IPS DF 4.7 (cell line): Measurements from ENCODE around the gene GIT1.

Source experiments
- DNase-seq: peaks from one replicate; pipeline ENCODE4 v3.0.0-alpha.2; 2013; ENCODE audit warnings: low spot score; ENCODE audit errors: extremely low read depth

Gene GIT1

DNA sequence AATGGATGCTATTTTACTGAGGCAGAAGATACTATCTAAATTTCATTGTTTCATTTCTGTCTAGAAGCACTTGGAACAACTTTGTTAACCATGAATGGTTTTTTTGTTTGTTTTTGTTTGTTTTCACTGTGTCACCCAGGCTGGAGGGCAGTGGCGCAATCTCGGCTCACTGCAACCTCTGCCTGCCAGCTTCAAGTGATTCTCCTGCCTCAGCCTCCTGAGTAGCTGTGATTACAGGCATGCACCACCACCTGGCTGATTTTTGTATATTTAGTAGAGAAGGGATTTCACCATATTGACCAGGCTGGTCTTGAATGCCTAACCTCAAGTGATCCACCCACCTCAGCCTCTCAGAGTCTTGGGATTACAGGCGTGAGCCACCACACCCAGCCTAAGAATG is 63.1 kb downstream of the GIT1 start:
- DNase-seq: no peak

DNA sequence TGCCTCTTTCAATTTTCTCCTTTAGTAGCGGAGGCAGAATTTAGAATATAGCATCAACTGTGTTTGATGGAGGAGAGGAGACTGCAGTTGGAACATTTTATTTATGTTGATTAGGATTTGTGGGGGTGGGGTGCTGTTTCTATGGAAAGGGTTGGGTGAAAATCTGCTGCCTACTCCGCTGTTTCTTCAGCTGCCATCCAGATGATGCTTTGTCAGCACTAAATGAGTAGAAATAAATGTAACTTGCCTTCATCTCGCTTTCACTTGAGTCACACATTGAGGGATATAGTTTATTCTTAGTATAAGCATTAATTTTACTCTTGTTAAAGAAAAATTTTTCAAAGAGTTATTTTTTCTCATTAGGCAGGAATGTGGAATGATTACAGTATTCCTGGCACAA is 64.8 kb downstream of the GIT1 start:
- no peak for DNase-seq
